ENCODE results near the gene DMWD.

DNA sequence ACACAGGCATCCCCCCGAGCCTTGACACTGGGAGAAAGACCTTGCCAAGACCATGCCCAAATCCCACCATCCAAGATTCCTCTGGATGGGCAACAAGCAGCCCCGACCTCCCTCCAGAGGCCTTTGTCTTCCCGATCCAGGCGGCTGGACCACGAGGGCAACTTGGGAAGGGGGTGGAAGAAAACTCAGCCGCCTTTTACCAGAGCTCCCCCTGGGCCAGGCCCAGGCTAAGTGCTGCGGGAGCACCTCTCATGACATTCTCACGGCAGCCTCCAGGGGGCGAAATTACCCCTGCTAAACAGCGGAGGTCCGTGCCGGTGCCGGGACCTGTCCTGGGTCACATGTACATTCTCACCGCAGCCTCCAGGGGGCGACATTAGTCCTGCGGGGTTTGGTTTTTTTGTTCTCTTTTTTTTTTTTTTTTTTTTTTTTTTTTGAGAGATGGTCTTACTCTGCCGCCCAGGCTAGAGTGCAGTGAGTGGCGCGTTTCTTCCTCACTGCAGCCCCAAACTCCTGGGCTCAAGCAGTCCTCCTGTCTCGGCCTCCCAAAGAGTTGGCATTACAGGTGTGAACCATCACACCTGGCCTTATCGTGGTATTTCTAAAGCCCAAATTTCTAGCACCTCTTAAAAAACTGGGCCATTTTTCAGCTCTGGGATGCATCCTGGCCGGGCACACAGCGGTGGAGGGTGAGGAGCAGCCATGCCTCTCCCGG, 24.5 kb upstream of the DMWD start:
- TF ChIP-seq, protein P1, sequence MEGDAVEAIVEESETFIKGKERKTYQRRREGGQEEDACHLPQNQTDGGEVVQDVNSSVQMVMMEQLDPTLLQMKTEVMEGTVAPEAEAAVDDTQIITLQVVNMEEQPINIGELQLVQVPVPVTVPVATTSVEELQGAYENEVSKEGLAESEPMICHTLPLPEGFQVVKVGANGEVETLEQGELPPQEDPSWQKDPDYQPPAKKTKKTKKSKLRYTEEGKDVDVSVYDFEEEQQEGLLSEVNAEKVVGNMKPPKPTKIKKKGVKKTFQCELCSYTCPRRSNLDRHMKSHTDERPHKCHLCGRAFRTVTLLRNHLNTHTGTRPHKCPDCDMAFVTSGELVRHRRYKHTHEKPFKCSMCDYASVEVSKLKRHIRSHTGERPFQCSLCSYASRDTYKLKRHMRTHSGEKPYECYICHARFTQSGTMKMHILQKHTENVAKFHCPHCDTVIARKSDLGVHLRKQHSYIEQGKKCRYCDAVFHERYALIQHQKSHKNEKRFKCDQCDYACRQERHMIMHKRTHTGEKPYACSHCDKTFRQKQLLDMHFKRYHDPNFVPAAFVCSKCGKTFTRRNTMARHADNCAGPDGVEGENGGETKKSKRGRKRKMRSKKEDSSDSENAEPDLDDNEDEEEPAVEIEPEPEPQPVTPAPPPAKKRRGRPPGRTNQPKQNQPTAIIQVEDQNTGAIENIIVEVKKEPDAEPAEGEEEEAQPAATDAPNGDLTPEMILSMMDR (conservative IDR thresholded peaks at IDR 0.05), result peak; percentile 93
- no peak for TF ChIP-seq ZFX (IDR thresholded peaks at IDR 0.05)

Measured in C4-2B (cell line).